ENCODE data around the gene CFAP45. TPM values are rescaled to one million over a fixed set of nuclear protein-coding genes. Genes with fewer than 3 reads are reported as not detected.

CFAP45 gene
- polyA plus RNA-seq, 3 donors, result 0.12 to 1.0 TPM; not detected in 1

GRCh38 chr1:159922511-159923202 lies 22.7 kb upstream of the CFAP45 start:
- peak overlapping the region; percentile 76 to 96 (median 94) for H3K4me3 ChIP-seq (replicated peaks in 1 of 3; ENCODE audit: low read depth in 2 of 3, low read length in 3 of 3)
- Mint-ChIP-seq H3K4me3 (peak overlapping the region; percentile 96 to 97), H3K36me3 (peaks cover 46 to 52% of the 10 kb centered on the region in 2 donors), H3K4me1 (peaks cover 42% of the 10 kb centered on the region), H3K27me3 (ENCODE audit: low read depth in 3 of 3) (peaks cover 4 to 20% (median 6%) of the 10 kb centered on the region in 3 donors), H3K27ac (peak overlapping the region; percentile 97 to 100 (median 100)), H3K9me3 (peaks cover 0 to 3% (median 0%) of the 10 kb centered on the region in 7 donors)
- intact Hi-C loops (cut with micrococcal nuclease), result loop anchor here in 1 of 2 donors (10.0 kb wide), 1 partner anchor 422 kb away; the partner anchor contains the start of genes COPA and NCSTN
- no peak overlapping the region for H2AFZ ChIP-seq (ENCODE audit: insufficient read depth, low read depth, low read length, poor library complexity, severe bottlenecking)
- TF ChIP-seq CTCF (IDR thresholded peaks at IDR 0.05), result no peak
- peak overlapping the region; percentile 95 to 99 for H3K27ac ChIP-seq (ENCODE audit: low read depth in 1 of 2, low read length in 2 of 2)
- H4K20me1 ChIP-seq (ENCODE audit: insufficient read depth, low read length), result peaks cover 44% of the 10 kb centered on the region
- 60% methylated on average over 4 of the region's 8 CpGs for WGBS (ENCODE audit: insufficient coverage)
- H3K9ac ChIP-seq (ENCODE audit: insufficient read depth, low read length, poor library complexity, severe bottlenecking), result peak overlapping the region; percentile 100
- H3K4me2 ChIP-seq (replicated peaks; ENCODE audit: extremely low read depth, low read length, poor library complexity, severe bottlenecking), result peak overlapping the region; percentile 78
- no peaks in the 10 kb centered on the region for H3K27me3 ChIP-seq (ENCODE audit: control insufficient read depth in 2 of 2, insufficient read depth in 2 of 2, low read length in 2 of 2)
- H3K9me3 ChIP-seq (replicated peaks in 1 of 2; ENCODE audit: control insufficient read depth in 1 of 2, insufficient read depth in 1 of 2, low read length in 2 of 2), result no peaks in the 10 kb centered on the region
- peak; percentile 33 to 43 (median 34) for DNase-seq
- peaks cover 39 to 43% of the 10 kb centered on the region in 2 donors for H3K4me1 ChIP-seq (ENCODE audit: control insufficient read depth in 1 of 2, insufficient read depth in 2 of 2, low read length in 2 of 2)
- peaks cover 31 to 34% of the 10 kb centered on the region in 2 donors for H3K36me3 ChIP-seq (replicated peaks in 1 of 2; ENCODE audit: control insufficient read depth in 1 of 2, insufficient read depth in 2 of 2, low read length in 2 of 2)
- H3K79me2 ChIP-seq (ENCODE audit: insufficient read depth, low read length), result peaks cover 71% of the 10 kb centered on the region

DNA sequence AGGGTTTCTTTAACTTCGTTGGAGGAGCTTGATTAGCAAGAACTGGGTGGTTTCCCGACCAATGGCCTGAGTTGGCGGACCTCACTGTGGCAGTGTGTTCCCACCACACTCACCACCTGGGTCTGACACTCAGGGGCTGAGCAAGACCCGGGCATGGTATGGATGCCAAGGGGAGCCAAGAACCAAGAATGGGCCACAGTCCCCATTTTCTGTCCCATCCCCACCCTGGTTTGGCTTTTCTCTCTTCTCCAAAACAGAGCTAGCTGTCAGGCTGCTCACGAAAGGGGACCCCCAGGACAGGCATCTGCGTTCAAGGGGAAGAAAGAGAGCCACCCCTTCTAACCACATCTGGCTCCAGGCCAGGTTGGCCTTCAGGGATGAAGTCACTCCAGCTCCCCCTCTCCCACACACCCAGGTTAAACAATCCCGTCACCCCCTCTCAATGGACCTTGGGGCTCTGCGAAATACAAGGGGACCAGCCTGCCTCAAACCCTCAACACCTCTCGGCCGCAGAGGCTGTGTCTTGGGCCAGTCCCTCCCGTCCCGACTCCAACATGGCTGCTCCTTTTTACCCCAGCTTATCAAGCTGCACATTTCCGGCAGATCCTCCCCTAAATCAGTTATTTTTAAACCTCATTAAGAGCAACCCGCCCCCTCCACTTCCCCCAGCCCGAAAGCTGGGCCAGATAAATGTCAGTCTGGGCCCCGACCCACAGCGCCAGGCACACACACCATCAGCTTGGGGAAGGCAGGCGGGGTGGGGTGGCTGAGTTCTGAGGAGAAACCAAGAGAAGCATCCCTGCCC lies 21.9 kb upstream of the CFAP45 start:
- H3K27me3 Mint-ChIP-seq (ENCODE audit: low read depth in 3 of 3), result peaks cover under 1 to 18% (median 1%) of the 10 kb centered on the region in 3 donors
- no peaks in the 10 kb centered on the region for H3K9me3 ChIP-seq (replicated peaks in 1 of 2; ENCODE audit: control insufficient read depth in 1 of 2, insufficient read depth in 1 of 2, low read length in 2 of 2)
- DNase-seq, result peak in 2 of 3 donors; percentile 39 to 66
- intact Hi-C loops (cut with micrococcal nuclease), result loop anchor here in 1 of 2 donors (10.0 kb wide), 1 partner anchor 423 kb away; the partner anchor contains the start of genes COPA and NCSTN
- peak overlapping the region; percentile 76 to 96 (median 94) for H3K4me3 ChIP-seq (replicated peaks in 1 of 3; ENCODE audit: low read depth in 2 of 3, low read length in 3 of 3)
- peak overlapping the region; percentile 78 for H3K4me2 ChIP-seq (replicated peaks; ENCODE audit: extremely low read depth, low read length, poor library complexity, severe bottlenecking)
- no peaks in the 10 kb centered on the region for H3K27me3 ChIP-seq (ENCODE audit: control insufficient read depth in 2 of 2, insufficient read depth in 2 of 2, low read length in 2 of 2)
- H3K79me2 ChIP-seq (ENCODE audit: insufficient read depth, low read length), result peaks cover 71% of the 10 kb centered on the region
- H3K27ac Mint-ChIP-seq, result peak overlapping the region; percentile 97 to 100 (median 100)
- H3K27ac ChIP-seq (ENCODE audit: low read depth in 1 of 2, low read length in 2 of 2), result peak overlapping the region; percentile 95 to 99
- peak overlapping the region; percentile 96 to 97 for H3K4me3 Mint-ChIP-seq
- H3K4me1 Mint-ChIP-seq, result peaks cover 44% of the 10 kb centered on the region
- H3K36me3 Mint-ChIP-seq, result peaks cover 51 to 59% of the 10 kb centered on the region in 2 donors
- H4K20me1 ChIP-seq (ENCODE audit: insufficient read depth, low read length), result peaks cover 49% of the 10 kb centered on the region
- WGBS (ENCODE audit: insufficient coverage), result 14% methylated on average over 11 of the region's 18 CpGs
- peak overlapping the region; percentile 100 for H3K9ac ChIP-seq (ENCODE audit: insufficient read depth, low read length, poor library complexity, severe bottlenecking)
- peaks cover 35 to 40% of the 10 kb centered on the region in 2 donors for H3K36me3 ChIP-seq (replicated peaks in 1 of 2; ENCODE audit: control insufficient read depth in 1 of 2, insufficient read depth in 2 of 2, low read length in 2 of 2)
- TF ChIP-seq CTCF (IDR thresholded peaks at IDR 0.05), result no peak
- H3K9me3 Mint-ChIP-seq, result peaks cover 0 to 3% (median 0%) of the 10 kb centered on the region in 7 donors
- H3K4me1 ChIP-seq (ENCODE audit: control insufficient read depth in 1 of 2, insufficient read depth in 2 of 2, low read length in 2 of 2), result peaks cover 39 to 43% of the 10 kb centered on the region in 2 donors
- H2AFZ ChIP-seq (ENCODE audit: insufficient read depth, low read depth, low read length, poor library complexity, severe bottlenecking), result no peak overlapping the region

Measured in CD14-positive monocyte (primary cell).